HTR-8/SVneo (cell line): Measurements from ENCODE around the gene CD226.
"Not testable (repeated sequence)": the region's sequence is repeated elsewhere in the genome, so short reads cannot be mapped to it uniquely, and the experiment has no call there.

ENCODE experiments used
- DNase-seq: peaks from one replicate; pipeline ENCODE4 v3.0.0; 2011; ENCODE audit warnings: low spot score, mixed read lengths; ENCODE audit not compliant: insufficient read length
- FAIRE-seq: peaks from 2 replicates; lab custom pipeline; 2011; peaks lifted over from hg19 to GRCh38; lab: Jason Lieb, UNC

Gene CD226

DNA sequence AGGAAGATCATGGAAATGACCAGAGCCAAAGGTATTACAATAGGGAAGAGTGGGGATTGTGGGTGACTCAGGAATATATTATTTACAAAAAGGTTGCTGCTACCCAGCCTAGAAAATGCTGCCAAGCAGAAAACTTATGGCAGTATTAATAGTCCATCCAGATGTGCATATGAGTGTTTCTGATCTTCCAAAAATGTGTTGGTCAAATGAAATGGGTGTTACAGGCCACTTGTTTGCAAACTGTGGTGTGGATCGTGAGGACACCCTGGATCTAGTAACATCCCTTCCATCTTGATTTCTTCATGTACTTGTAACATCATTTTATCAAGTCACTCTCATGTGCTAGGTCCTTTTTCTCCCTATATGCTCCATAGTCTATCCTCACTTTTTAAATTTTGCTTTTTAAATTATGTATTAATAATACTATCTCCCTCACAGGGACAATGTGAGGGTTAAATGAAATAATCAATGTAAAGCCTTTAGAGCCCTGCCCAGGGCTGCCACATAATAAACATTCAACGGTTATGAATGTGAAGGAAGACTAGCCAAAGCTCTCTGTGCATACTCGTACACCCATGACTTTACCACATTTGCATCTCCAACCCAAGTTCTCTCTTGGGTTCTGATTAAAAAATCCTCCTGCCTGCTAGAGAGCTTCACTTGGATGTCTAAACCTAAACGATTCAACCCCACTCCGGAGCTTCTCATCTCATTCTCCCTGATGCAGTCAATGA, 18.5 kb downstream of the CD226 start:
- no peak for DNase-seq
- FAIRE-seq = no peak

DNA sequence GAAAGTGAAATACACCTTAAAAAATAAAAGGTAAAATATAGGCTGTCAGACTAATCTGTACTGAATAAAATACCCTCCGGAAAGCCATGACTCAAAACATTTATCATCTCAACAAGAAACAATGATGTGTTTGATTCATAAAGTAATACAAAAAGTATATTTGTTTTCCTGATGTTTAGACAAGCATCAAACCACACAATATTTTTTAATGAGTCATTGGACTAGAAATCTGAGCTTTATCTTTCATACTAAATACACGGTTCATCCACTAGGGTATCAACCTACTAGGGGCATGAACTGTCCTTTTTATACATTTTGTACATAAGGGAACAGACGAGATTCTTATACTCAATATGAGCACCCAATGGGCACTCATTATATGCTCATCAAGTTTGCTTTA, 31.3 kb downstream of the CD226 start:
- no peak for DNase-seq
- FAIRE-seq = no peak

DNA sequence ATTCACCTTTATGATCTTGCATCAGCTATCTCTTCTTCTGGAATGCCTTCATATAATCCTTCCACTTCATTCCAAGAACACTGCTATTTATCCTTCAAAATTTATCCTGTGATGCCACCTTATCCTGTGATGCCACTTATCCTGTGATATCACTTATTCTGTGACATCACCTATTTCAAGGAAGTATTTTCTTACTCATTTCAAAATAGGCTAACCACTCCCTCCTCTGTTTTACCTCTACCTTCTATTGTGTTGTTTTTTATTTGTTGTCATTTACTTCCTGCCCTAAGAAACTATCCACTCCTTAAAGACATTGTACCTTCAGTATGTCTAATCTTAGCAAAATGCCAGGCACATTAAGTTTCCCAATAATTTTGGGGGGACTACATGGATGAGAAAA, 38.8 kb downstream of the CD226 start:
- FAIRE-seq (no peak), DNase-seq (no peak)

DNA sequence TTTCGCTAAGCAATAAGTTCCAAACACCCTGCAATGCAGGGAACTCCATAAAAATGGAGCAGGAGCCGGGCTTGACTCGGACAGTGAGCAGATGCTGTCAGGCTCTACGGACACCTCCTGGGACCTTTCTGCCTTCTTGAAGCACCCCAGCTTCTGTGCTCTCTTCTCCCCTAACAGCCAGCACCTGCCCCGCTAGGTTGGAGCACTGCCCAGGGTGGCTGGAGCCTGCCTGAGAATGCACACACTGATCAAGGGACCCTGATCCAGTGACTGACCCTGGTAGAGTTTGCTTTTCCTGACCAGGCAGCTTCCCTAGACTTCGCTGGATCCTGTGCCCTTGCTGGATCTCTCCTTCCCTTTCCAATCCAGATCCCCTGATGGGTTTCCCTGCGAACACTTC, 40.9 kb downstream of the CD226 start:
- DNase-seq (no peak), FAIRE-seq (no peak)

DNA sequence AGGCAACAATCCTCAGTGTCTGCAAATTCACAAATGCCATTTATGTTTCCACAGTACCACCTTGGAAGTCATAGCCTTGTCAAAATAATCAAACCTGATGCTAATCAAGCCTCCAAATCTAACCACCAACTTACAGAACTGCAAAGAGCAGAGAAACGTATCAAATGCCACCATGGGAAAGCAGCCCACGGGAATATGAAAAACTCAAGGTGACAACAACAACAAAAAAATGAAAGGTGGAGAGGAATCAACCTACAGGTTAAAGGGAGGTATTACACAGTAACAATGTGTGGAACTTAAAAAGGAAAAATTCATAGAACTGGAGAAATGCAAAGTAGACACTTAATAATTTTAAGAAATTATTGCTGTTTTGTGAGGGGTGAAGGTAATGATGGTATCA, 46.7 kb downstream of the CD226 start:
- FAIRE-seq = no peak

DNA sequence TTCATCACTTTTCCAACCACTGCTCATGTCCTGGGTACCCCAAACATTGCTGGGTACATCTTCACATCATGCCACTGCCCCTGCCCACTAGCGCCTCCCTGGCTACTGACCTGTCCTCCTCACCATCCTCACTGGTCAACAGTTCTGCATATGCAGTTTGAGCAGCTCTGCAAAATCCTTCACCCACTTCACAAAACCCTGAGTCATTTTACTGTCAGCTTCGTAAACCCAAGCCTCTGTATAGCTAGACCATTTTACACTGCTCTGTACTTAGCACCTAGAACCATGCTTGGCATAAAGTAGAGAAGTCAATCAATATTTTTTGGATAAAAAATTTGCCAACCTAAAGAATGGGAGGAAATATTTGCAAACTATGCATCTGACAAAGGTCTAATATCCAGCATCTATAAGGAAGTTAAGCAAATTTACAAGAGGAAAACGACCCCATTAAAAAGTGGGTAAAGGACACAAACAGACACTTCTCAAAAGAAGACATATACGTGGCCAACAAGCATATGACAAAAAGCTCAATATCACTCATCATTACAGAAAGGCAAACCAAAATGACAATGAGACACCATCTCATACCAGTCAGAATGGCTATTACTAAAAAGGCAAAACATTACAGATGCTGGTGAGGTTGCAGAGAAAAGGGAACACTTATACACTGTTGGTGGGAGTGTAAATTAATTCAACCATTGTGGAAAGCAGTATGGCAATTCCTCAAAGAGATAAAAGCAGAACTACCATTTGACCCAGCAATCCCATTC, 48.3 kb downstream of the CD226 start:
- not testable (repeated sequence) for FAIRE-seq, DNase-seq

More for the DNA sequence above, 46.7 kb downstream of the CD226 start:
- no peak for DNase-seq

DNA sequence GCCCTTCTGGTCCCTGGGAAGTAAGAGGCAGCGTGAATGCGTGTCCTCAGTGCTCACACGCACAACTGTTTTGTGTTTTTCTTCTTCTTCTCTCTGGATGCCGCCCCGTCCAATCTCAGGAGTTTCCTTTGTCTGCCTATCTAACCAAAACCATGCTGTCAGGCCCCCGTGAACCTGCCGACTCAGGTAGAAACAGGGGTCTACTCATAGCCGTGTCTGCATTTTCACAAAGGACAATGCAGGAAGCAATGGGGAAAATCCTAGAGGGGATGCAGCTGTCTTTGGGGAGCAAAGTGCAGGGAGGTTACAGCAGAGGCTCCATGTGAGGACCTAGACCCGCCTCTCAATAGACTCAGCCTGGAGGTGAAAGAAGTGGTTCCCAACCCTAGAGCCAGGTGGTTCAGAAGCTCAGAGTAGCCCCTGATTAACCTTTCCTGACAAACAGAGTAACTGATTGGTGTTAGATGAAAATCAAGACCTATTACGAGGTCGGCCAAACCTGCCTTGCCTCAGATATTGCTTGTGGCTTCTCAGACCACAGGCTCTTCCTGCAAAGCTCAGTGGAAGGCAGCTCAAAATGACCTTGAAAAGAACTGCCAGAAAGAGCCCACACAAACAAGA, 49.3 kb downstream of the CD226 start:
- DNase-seq = no peak

DNA sequence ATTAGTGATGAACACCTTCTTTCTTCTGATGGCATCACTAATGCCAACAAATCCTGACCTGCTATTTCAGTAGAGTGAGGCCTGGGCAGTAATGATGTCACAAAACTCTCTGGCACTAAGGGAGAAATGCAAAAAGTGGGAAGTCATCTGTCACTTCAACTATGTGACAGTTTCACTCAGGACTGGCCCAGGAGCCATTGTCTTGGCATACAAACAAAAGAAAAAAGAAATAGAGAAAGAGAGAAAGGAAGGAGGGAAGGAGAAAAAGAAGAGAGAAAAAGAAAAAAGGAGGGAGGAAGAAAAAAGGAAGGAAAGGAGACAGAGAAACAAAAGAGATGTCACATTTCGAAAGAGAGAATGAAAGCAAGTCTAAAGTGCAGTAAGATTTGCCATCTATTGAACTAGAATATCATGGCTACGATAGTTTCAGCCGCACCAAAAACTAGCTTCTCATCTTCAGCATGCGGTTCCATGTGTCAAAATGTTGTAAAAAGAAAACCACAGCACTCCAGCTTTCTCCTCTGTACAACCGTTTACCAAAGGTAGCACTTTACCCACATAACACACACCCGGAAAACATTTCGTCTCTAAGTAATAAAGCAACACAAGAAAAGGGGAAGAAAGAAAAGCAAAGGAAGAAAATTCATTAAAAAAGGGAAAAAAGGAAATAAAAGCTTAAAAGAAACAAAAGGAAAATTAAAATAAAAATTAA, 50.1 kb downstream of the CD226 start:
- FAIRE-seq = no peak
- DNase-seq = no peak

More for the DNA sequence above, 49.3 kb downstream of the CD226 start:
- FAIRE-seq = no peak

DNA sequence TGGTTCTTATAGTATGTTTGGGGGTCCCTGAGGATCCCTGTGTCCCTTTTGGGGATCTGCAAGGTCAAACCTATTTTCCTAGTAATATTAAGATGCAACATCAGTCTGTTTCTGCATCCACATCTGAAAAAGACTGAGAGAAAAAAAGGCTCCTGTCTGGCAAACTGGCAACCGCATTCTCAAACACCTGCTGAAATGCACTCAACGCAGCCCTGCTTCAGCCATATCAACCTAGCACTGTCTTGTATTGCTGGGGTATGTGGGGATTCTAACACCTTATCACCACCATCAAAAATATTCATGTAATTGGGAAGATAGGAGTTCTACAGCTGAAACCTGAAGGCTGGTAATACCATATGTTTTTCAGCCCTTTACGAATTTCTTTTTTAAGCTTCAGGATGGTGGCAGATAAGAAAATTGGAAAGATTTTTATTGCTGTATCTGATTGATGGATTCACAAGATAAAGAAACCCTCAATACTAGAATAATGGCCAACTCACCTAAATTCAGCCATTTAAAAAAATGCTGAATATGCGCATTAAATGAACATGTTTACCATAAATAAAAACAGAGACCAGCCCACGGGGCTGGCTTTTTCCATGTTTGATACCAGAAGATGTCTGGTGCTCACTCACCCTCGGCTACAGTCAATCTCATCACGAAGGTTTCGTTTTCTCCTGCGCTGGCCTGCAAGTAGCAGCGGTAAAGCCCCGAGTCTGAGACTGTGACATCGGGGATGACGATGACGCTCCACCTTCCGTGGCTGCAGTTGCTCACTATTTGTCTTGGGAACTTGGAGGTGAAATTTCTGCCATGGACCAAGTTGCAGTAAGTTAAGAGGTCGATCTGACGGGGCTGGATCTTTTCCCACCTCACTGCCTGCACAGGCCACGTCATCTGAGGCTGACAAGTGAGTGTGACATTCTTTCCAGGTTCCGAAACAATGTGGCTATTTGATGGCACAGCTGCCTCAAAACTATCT, 52.3 kb downstream of the CD226 start:
- FAIRE-seq (no peak), DNase-seq (no peak)

DNA sequence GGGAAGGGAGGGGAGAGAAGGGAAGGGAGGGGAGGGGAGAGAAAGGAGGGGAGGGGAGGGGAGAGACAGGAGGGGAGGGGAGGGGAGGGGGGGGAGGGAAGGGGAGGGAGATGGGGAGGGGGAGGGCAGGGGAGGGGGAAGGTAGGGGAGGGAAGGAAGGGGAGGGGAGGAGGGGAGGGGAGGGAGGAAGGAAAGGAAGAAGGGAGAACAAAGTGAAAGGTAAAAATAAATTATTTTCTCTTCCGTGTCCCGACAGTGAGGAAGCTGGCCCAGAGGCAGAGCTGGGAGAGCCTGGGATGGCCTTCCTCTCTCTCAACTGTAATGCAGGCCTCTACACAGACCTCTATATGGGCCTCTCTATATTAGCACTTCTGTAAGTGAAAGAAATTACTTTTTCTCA, 53.2 kb downstream of the CD226 start:
- FAIRE-seq (no peak), DNase-seq (no peak)

DNA sequence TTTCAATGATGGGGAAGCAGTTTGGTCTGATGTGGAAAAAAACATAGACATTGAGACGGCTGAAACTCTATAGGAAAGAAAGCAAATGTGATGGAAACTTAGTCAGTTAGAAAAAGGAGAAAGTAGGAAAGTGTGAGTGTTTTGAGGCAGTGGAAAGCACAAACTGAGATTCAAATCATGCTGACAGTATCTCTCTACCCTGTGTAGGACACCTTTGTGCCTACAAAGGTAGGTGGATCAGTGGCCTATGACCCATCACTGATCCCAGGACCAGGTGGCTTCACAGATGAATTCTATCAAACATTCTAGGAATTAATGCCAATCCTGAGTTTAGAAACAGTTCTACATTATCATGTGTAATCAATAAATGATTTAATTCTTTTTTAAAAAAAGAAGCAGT, 57.1 kb downstream of the CD226 start:
- FAIRE-seq (no peak), DNase-seq (no peak)

DNA sequence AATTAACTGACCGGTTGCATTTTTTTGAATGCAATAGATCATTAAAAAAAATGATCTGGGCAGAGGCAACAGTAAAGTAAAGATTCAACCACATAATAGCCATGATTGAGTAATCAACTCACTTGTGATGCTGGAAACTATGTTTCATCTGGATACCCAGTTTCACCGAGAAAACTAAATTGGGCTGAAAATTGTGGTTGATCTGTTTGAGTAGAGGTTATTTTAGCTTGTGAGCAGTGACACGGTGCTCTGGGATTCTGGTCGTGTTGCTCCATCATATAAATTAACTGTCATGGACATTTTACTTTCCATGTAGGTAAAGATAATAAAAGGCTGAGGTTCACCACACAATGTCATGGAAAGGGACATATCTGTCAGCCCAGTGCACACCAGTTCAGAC, 58.7 kb downstream of the CD226 start:
- FAIRE-seq = no peak
- no peak for DNase-seq

DNA sequence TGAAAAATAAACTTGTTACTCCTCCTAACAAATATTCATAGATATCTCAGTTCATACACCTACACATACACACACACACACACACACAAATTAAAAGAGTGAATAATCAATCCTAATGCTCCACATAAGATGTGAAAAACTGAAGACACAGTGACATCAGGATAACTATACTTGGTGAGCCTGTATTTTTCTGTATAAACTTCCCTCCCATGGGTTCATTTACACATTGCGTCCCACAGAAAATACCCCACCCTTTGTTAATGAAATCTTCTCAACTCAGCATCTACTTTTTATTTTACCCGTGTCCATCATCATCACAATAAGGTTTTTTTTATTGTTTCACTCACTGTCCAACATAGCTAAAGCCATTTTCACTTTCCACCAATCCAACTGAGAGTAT, 60.4 kb downstream of the CD226 start:
- DNase-seq = no peak
- no peak for FAIRE-seq

DNA sequence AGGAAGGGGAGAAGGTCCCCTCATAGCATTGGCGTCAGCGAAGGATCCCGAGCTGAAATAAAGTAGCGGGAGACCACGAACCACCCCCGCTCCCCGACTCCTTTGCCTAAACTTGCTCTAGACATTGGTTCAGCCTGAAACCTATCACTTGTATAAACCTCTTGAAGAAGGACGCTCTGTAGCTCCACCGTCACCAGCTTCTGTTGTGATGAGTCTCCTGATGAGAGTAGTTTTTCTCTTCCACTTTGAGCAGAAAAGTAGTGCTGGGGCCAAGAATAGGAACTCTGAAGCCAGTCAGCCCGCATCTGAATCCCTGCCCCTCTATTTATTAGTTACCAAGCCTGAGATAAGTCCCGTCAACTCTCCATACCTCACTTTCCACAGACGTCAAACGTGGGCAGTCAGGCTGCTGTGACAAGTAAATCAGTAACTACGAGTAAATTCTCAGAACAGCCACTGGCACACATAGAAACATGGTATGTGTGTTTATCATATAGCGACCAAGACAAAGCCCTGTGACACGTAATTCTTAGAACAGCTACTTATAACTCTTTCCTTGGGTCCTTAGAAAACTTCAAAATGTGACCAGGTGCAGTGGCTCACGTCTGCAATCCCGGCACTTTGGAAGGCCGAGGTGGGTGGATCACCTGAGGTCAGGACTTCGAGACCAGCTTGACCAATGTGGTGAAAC, 61.7 kb downstream of the CD226 start:
- DNase-seq (no peak), FAIRE-seq (no peak)

DNA sequence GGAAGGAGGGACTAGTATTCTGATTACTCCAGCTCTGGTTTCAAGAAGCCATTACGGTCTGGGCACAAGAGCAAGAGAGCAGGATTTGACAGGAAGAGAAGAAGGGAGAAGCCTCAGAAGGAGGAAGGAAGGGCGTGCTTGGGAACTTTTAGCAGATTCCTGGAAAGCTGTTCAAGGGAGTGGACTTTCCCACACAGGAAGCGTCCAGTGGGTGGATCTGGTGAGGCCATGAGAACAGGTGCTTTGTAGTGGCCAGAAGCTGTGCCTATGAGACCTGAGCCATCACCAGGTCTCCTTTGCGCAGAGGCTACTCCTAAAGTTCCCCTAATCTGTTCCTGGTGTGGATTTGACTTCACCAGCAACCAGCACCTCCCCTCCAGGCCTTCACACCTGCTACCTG, 62.3 kb downstream of the CD226 start:
- no peak for DNase-seq
- no peak for FAIRE-seq

DNA sequence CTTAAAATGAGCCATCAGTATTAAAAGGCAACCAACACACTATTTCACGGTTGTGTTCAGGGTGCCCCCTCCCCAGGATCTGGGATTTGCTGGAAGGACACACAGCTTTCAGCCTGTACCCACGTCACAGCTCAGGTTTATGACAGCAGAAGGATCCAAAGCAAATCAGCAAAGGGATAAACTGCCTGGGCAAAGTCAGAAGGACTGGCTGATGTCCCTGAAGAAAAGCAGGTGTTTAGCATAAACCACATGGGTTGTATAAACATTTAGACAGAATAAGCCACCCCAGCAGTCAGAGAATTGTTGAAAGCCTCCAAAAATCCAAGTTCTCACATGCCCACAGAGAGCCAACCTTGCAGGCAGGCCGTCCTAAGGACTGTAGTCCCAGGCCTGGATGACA, 63.9 kb downstream of the CD226 start:
- DNase-seq (no peak), FAIRE-seq (no peak)

DNA sequence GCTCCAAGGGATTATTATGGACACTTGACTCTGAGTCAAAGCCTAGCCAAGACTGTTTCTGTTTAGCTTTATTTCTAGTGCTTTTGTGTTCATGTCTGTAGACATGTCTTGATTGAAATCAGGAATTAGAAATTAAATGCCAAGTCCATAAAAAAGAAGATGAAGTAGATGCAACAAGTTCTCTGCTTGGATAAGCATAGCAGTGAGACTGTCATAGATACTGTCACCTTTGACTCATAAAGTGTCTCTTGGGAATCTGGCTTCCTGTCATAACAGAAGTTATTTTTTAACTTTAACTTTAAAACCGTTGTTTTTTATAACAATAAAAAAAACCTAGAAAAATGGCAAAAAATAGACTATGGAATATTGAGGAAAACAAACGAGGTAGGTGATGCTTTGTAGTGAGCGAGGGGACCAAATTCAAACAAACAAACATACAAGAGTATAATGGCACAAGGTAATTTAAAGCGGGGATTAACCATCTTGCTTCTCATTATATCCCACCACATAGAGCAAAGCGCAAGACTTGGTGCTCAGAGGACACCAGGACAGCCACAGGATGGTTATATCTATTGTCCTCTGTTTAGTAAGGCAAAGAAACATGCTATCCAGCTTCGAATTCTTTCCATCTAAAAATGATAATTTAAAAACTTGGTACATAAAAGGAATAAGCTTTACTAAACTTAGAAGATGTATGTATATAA, 64.6 kb downstream of the CD226 start:
- no peak for DNase-seq
- no peak for FAIRE-seq

DNA sequence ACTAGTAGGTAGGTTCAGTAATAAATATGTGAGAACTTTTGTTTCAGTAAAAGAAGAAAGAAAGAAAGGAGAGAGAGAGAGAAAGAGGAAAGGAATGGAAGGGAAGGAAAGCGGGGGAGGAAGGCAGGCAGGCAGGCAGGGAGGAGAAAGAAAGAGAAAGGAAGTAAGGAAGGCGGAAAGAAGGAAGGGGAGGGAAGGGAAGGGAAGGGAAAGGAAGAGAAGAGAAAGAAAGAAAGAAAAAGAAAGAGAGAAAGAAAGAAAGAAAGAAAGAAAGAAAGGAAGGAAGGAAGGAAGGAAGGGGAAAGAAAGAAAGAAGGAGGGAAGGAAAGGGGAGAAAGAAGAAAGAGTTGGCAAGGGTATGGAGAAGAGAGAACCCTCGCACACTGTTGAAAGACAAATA, 67.6 kb downstream of the CD226 start:
- DNase-seq = no peak
- no peak for FAIRE-seq
